SK-N-MC (cell line): ENCODE data around the gene TMEM63C.

Experiments
- DNase-seq: peaks from one replicate; pipeline ENCODE4 v3.0.0-alpha.2; 2011; ENCODE audit warnings: low read depth, low spot score
- H3K27ac ChIP-seq: fragments of 200-600 bp; sonication (generic); 2 replicates; pipeline ENCODE4 v1.5.1; 2016; ENCODE audit warnings: mixed run types
- H3K36me3 ChIP-seq: fragments of 200-600 bp; sonication (generic); 2 replicates; pipeline ENCODE4 v1.6.1; 2017; ENCODE audit warnings: antibody characterized with exemption, low read length, mixed read lengths; ENCODE audit not compliant: insufficient read depth
- H3K4me3 ChIP-seq: fragments of 200-600 bp; sonication (generic); 2 replicates; pipeline ENCODE4 v1.5.1; 2016
- H3K9ac ChIP-seq: fragments of 200-600 bp; sonication (generic); 2 replicates; pipeline ENCODE4 v1.8.0; 2017; ENCODE audit warnings: mixed run types, mixed read lengths; ENCODE audit not compliant: insufficient read length
- H3K9me3 ChIP-seq: fragments of 200-600 bp; sonication (generic); 2 replicates; pipeline ENCODE4 v1.6.1; 2017; ENCODE audit warnings: low read depth, mild to moderate bottlenecking, antibody characterized with exemption, low read length, moderate library complexity, mixed read lengths
- EZH2 ChIP-seq: fragments of 200-600 bp; sonication (generic); IDR thresholded peaks from one replicate; pipeline ENCODE4 v1.6.1; 2017; ENCODE audit warnings: antibody characterized with exemption
- FOXP2 ChIP-seq: optimal IDR thresholded peaks from 2 replicates; pipeline ENCODE3; 2011; ENCODE audit warnings: mild to moderate bottlenecking, moderate library complexity; ENCODE audit not compliant: insufficient read depth; ENCODE audit errors: extremely low read length, control extremely low read depth
- POLR2AphosphoS5 ChIP-seq: IDR thresholded peaks from 2 replicates; pipeline ENCODE4 v1.6.1; 2012; ENCODE audit warnings: mild to moderate bottlenecking, low read depth, low read length, borderline replicate concordance

The TMEM63C gene

DNA sequence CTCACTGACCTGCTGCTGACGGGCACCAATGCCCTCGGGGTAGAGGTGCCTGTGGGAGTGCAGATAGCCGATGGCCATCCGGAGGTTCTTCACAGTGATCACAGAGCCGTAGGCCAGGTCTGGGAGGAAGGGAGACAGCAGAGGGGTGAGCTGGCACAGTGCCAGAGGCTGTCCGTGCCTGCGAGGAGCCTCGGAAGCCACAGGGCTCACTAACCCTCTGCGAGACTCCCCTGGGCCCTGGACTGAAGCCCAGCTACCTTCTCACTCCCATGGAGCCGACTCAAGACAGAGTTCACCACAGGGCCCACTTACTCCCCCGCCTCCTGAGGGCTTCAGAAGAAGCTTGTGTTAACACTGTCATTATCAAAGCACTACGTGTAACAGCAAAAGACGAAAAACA lies 114.6 kb downstream of the TMEM63C start:
- Histone ChIP-seq H3K27ac (no peak overlapping the region), H3K36me3 (no peaks in the 10 kb centered on the region; the same call in none of the 2 replicates), H3K9me3 (no peaks in the 10 kb centered on the region), H3K9ac (no peak overlapping the region), H3K4me3 (no peak overlapping the region)
- TF ChIP-seq POLR2AphosphoS5 (no peak), FOXP2 (no peak), EZH2 (no peak)
- no peak for DNase-seq

DNA sequence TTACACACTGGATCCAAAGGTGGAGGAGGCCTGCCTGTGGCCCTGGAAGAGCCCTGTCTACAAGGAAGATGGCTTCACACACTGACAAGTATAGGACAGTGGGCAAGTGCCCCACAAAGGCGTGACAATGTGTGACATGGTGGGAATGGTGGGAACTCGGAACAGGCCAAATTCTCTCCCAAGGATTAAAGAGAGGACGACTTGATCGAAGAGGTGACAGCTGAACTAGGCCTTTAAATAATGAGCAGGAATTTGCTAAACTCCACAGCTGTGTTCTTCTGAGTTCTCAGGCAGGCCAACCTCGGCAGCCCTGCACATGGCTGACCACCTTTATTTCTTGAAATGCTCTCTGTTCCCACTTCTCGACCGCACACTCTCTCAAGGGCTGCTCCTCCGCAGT lies 115.3 kb downstream of the TMEM63C start:
- TF ChIP-seq EZH2 (no peak), POLR2AphosphoS5 (no peak), FOXP2 (no peak)
- no peak for DNase-seq
- Histone ChIP-seq H3K36me3 (no peaks in the 10 kb centered on the region; the same call in none of the 2 replicates), H3K27ac (no peak overlapping the region), H3K4me3 (no peak overlapping the region), H3K9me3 (no peaks in the 10 kb centered on the region), H3K9ac (no peak overlapping the region)

DNA sequence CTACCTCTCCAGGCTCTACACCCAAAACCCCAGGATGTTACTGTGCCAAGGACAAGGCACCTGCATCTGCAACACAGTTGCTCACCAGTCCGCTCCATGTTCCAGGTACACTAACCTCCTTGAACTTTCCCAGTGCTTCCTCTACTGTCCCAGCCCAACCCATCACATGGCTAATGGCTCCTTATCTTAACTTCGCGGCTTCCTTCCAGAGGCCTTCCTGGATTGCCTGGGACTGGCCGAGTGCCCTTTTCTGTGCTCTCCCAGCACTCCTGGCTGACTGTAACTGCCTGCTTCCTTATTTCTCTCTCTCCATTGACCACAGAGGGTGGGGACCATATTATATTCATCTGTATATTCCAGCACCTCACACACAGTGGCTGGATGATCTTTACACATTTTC lies 118.2 kb downstream of the TMEM63C start:
- H3K9ac ChIP-seq, result no peak overlapping the region
- no peak overlapping the region for H3K4me3 ChIP-seq
- TF ChIP-seq FOXP2 (no peak), POLR2AphosphoS5 (no peak), EZH2 (no peak)
- no peak overlapping the region for H3K27ac ChIP-seq
- no peaks in the 10 kb centered on the region; the same call in none of the 2 replicates for H3K36me3 ChIP-seq
- no peak for DNase-seq
- no peaks in the 10 kb centered on the region for H3K9me3 ChIP-seq

DNA sequence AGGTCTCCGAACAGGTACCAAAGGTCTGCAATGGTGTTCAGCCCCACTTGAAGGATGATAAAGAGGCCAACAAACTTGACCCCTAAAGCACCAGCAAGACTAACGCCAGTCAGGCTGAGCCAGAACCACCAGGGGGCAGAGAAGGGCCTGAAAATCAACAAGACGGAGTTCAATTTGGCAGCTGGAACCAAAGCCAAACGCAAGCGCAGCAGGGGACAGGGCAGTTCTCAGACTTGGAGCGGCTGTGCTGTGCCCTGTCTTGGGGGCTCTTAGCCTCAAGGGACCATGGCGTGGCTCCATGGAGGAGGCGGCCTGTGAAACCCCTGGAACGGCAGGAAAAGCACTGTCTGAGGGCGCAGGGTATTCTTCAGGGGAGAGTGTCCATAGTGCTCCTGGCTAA lies 119.5 kb downstream of the TMEM63C start:
- Histone ChIP-seq H3K4me3 (no peak overlapping the region), H3K36me3 (no peaks in the 10 kb centered on the region; the same call in none of the 2 replicates), H3K27ac (no peak overlapping the region), H3K9ac (no peak overlapping the region), H3K9me3 (no peaks in the 10 kb centered on the region)
- TF ChIP-seq EZH2, result no peak
- TF ChIP-seq POLR2AphosphoS5, result no peak
- no peak for TF ChIP-seq FOXP2
- DNase-seq, result no peak

DNA sequence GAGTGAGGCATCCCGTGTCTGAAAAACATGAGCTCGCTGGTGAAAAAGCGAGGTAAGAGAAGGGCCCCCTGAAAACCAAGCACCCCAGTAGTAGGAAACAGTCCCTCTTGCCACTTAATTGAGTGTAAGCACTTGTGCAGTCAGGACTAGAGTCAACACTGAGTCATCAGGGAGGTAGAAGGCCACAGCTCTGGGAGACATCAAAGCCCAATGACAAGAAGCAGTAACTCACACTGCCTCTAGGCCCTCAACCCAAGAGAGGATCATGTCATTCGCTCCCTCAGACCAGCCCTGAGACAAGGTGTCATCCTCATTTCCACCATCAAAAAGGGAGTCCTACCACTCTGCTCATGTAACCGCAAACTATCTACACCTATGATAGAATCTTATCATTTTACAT lies 121.3 kb downstream of the TMEM63C start:
- DNase-seq, result no peak
- H3K9ac ChIP-seq, result no peak overlapping the region
- TF ChIP-seq POLR2AphosphoS5, result no peak
- TF ChIP-seq EZH2, result no peak
- no peak for TF ChIP-seq FOXP2
- H3K27ac ChIP-seq, result no peak overlapping the region
- no peak overlapping the region for H3K4me3 ChIP-seq
- no peaks in the 10 kb centered on the region; the same call in 1 of the 2 replicates for H3K36me3 ChIP-seq
- H3K9me3 ChIP-seq, result no peaks in the 10 kb centered on the region

DNA sequence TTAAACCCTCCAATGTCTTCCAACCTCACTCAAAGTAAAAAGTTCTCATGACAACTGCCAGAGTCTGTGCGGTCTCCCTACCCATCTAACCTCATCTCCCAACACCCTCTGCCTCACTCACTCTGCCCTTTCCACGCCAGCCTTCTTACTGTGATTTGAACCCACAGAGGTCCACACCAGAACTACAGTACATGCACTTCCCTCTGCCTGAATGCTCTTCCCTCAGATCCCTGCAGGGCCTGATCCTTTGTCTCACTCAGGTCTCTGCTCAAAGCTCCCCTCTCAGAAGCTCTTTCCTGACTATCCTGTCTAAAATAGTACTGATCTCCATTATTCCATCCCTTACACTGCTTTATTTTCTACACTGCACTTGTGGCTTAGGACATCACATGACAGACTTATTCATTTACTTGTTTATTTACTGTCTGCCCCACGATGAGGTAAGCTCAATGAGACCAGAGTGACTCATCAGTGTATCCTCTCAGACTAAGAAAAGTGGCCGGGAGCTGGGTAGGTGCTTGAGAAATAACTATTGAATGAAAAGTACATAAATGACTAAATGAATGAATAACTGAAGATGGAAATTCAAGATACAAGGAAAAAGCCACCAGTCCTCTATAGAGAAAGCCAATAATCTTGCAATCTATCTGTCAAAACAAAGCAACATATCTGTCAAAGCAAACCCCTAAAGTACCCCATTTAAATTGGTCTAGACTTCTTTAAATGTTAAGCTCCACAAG lies 122.0 kb downstream of the TMEM63C start:
- H3K9me3 ChIP-seq, result no peaks in the 10 kb centered on the region
- no peak for DNase-seq
- no peak overlapping the region for H3K27ac ChIP-seq
- H3K36me3 ChIP-seq, result no peaks in the 10 kb centered on the region; the same call in 1 of the 2 replicates
- no peak overlapping the region for H3K4me3 ChIP-seq
- H3K9ac ChIP-seq, result no peak overlapping the region
- TF ChIP-seq POLR2AphosphoS5, result no peak
- no peak for TF ChIP-seq EZH2

DNA sequence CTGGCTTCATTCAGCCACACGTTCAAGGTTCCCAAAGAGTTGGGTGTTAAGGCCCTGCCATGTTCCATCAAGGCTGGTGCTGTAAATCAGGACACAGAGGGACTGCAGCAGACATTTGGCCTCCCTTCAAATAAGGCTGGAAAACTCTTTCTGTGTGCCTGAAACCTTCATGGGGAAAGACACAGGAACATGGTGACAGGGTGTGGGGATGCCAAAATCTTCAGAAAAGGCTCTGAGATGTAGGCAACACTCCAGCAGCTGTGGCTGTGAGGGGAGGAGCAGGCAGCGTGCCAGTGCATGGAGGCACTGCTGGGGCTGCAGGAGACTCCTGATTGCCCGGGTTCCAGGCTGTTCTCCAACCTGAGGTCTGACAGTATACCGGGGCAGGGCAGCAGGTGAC lies 124.1 kb downstream of the TMEM63C start:
- Histone ChIP-seq H3K9ac (no peak overlapping the region), H3K27ac (no peak overlapping the region), H3K4me3 (no peak overlapping the region), H3K36me3 (no peaks in the 10 kb centered on the region; the same call in 1 of the 2 replicates), H3K9me3 (no peaks in the 10 kb centered on the region)
- TF ChIP-seq EZH2 (no peak), POLR2AphosphoS5 (no peak), FOXP2 (no peak)
- no peak for DNase-seq

DNA sequence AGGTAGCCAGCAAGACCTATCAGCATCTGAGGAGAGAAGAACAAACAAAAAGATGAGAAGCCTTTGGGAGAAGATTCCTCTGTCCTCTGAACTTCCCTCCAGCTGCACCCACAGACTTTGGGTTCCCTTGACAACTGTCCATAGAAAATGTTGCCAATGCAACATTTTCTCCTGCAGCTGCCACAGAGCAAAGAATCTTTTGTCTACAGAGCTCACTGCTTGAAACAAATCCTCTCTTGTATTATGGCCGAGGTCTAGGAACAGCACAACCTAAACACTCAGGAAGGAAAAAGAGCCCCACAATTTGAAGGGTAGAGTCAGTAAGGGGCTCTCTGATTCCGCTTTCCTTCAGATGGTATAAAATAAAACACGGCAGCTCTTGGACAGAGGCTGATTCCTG lies 124.8 kb downstream of the TMEM63C start:
- Histone ChIP-seq H3K36me3 (no peaks in the 10 kb centered on the region; the same call in 1 of the 2 replicates), H3K4me3 (no peak overlapping the region), H3K9ac (no peak overlapping the region), H3K9me3 (no peaks in the 10 kb centered on the region), H3K27ac (no peak overlapping the region)
- no peak for TF ChIP-seq POLR2AphosphoS5
- no peak for TF ChIP-seq FOXP2
- TF ChIP-seq EZH2, result no peak
- DNase-seq, result no peak

DNA sequence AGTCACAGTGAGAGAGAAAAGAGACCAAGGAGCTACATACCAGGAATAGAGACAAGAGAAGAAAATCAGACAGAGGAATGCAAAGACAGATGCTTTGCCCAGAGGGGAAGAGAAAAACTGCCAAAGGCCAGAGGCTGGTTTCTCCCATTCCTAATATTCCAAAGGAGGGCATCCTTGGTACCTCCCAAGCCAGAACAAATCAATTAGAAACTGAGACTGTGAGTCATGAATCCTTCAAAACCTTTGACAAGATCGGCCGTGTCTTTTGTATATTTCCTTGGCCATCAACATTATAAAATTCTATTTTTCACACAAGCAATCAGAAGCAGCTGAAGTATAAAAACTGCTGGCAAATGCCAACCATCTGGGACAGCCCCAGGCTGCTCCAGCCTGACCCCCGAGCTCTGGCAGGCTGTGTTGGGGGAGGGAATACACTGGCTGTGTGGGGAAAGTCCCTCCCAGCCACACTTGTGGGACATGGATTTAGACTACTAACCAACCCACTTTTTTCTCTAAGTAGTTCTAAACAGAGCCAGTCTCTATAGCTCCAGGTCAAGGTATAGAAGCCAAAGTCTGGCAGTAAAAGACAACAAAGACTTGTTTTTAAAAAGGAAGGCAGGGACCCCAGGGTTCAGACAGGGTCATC lies 125.4 kb downstream of the TMEM63C start:
- Histone ChIP-seq H3K9ac (peak overlapping the region; percentile 42), H3K36me3 (no peaks in the 10 kb centered on the region; the same call in 1 of the 2 replicates), H3K27ac (no peak overlapping the region), H3K4me3 (no peak overlapping the region), H3K9me3 (no peaks in the 10 kb centered on the region)
- no peak for TF ChIP-seq POLR2AphosphoS5
- TF ChIP-seq FOXP2, result no peak
- no peak for TF ChIP-seq EZH2
- no peak for DNase-seq
